ENCODE measurements around the gene SLC45A1. TPM values are rescaled to one million over a fixed set of nuclear protein-coding genes. Genes with fewer than 3 reads are reported as not detected.

Gene SLC45A1
- 4.2 and 5.6 TPM in 2 replicates for total RNA-seq

GRCh38 chr1:8317647-8318381, at the start of gene SLC45A1:
SLC45A1 (plus strand) TSS chr1:8318114; CDS start chr1:8324330, 6,216 bp downstream.

Measured in smooth muscle cell of the pulmonary artery (primary cell).